AG09319 (cell line): ENCODE measurements around the gene ZFAND2A.

Source experiments
- DNase-seq: peaks from one replicate; pipeline ENCODE4 v3.0.0-alpha.2; 2010; ENCODE audit warnings: low read depth; ENCODE audit errors: extremely low read depth
- CTCF ChIP-seq: IDR thresholded peaks from 2 replicates; pipeline ENCODE4 v1.5.1; 2011; ENCODE audit warnings: low read depth, mild to moderate bottlenecking, inconsistent platforms, low read length, moderate library complexity

The ZFAND2A gene

GRCh38 chr7:1114505-1114904 is 45.5 kb downstream of the ZFAND2A start:
- DNase-seq = no peak
- TF ChIP-seq CTCF = no peak

GRCh38 chr7:1114088-1114487 is 45.9 kb downstream of the ZFAND2A start:
- TF ChIP-seq CTCF = no peak
- no peak for DNase-seq

GRCh38 chr7:1113548-1113885 is 46.5 kb downstream of the ZFAND2A start:
- no peak for DNase-seq

GRCh38 chr7:1112625-1113547 is 47.1 kb downstream of the ZFAND2A start:
- TF ChIP-seq CTCF = no peak
- no peak for DNase-seq

More at GRCh38 chr7:1113548-1113885, 46.5 kb downstream of the ZFAND2A start:
- TF ChIP-seq CTCF = no peak

GRCh38 chr7:1112109-1112508 is 47.9 kb downstream of the ZFAND2A start:
- TF ChIP-seq CTCF = no peak
- no peak for DNase-seq

- no peak for TF ChIP-seq CTCF
- DNase-seq = no peak
Measured at GRCh38 chr7:1111156-1111555, 48.8 kb downstream of the ZFAND2A start.

- no peak for DNase-seq
- TF ChIP-seq CTCF = no peak
Measured at GRCh38 chr7:1110358-1110757, 49.6 kb downstream of the ZFAND2A start.
